Measurements from ENCODE around the gene PLA2R1. TPM values are rescaled to one million over a fixed set of nuclear protein-coding genes. Genes with fewer than 3 reads are reported as not detected.
A peak's percentile ranks its signal among the peaks of the same experiment; 100 is the strongest.

Gene PLA2R1
- total and polyA plus RNA-seq, 4 donors, result 4.8 to 56.4 (median 22.5) TPM

DNA sequence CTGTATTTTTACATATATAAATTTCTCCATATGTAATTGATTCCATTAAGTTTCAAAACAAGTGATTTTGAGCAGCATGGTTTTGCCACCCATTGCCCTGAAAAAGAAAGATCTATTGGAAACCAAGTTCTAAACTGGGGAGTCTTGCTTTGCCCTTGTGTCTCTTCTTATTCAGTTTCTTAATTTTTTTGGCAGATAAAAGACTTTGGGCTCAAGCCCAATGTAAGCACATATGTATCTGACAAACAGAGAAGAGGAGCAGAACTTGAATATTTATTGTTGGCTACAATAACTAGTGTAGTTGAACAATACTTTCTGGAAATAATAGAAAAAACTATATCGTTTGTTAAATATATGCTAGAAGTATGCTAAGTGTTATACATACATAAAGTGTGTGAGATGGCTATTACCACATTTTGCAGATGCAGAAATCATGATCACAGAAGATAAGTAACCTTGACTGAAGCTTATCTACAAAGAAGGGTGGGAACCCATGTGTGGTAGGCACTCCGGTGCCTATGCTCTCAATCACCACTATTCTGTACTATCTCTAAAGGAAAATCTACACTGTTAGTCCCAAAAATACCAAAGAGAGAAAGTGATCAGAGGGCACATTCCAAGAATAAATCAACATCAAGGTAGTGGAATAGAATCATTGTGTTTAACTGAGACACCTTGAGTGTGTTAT, 109.1 kb downstream of the PLA2R1 start:
- Histone ChIP-seq H3K9me3 (ENCODE audit: control insufficient read depth, insufficient read depth, low read length) (no peaks in the 10 kb centered on the region), H3K27me3 (ENCODE audit: control insufficient read depth, insufficient read depth, low read length) (no peaks in the 10 kb centered on the region), H3K36me3 (ENCODE audit: control insufficient read depth, insufficient read depth, low read length) (no peaks in the 10 kb centered on the region), H3K4me1 (ENCODE audit: control insufficient read depth, insufficient read depth, low read length) (no peaks in the 10 kb centered on the region), H3K27ac (ENCODE audit: low read depth, low read length) (no peak overlapping the region), H3K4me3 (ENCODE audit: low read depth, low read length) (no peak overlapping the region)
- no CpG with 5 or more reads among the region's 2 CpGs for WGBS (ENCODE audit: insufficient coverage)
- DNase-seq (ENCODE audit: low read depth in 4 of 6, low spot score in 6 of 6), result peak in 1 of 6 donors; percentile 64

- Histone ChIP-seq H3K4me1 (ENCODE audit: control insufficient read depth, insufficient read depth, low read length) (no peaks in the 10 kb centered on the region), H3K4me3 (ENCODE audit: low read depth, low read length) (no peak overlapping the region), H3K36me3 (ENCODE audit: control insufficient read depth, insufficient read depth, low read length) (no peaks in the 10 kb centered on the region), H3K9me3 (ENCODE audit: control insufficient read depth, insufficient read depth, low read length) (no peaks in the 10 kb centered on the region), H3K27me3 (ENCODE audit: control insufficient read depth, insufficient read depth, low read length) (no peaks in the 10 kb centered on the region), H3K27ac (ENCODE audit: low read depth, low read length) (peak overlapping the region; percentile 47)
- peak in 2 of 6 donors; percentile 40 to 53 for DNase-seq (ENCODE audit: low read depth in 4 of 6, low spot score in 6 of 6)
- WGBS (ENCODE audit: insufficient coverage), result no CpG with 5 or more reads among the region's 1 CpG
Measured at GRCh38 chr2:159946326-159946999, 116.0 kb downstream of the PLA2R1 start.

DNA sequence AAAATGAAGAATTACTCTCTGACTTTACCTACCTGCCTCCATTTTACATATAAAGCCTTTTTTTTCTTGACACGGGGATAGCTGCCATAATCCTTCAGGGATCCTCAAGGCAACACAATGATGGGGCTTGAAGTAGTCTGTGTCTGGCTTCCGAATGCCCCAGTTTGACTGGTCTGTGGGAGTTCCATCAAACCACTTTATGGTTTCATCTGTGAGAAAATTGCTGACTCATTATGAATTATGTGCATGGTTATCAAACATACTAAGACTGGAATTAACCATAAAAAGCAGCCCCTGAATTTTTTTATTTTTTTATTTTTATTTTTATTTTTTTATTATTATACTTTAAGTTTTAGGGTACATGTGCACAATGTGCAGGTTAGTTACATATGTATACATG, 117.5 kb downstream of the PLA2R1 start:
- Histone ChIP-seq H3K36me3 (ENCODE audit: control insufficient read depth, insufficient read depth, low read length) (no peaks in the 10 kb centered on the region), H3K27me3 (ENCODE audit: control insufficient read depth, insufficient read depth, low read length) (no peaks in the 10 kb centered on the region), H3K9me3 (ENCODE audit: control insufficient read depth, insufficient read depth, low read length) (no peaks in the 10 kb centered on the region), H3K27ac (ENCODE audit: low read depth, low read length) (no peak overlapping the region), H3K4me1 (ENCODE audit: control insufficient read depth, insufficient read depth, low read length) (no peaks in the 10 kb centered on the region), H3K4me3 (ENCODE audit: low read depth, low read length) (no peak overlapping the region)
- no peak for DNase-seq (ENCODE audit: low read depth in 4 of 6, low spot score in 6 of 6)
- WGBS (ENCODE audit: insufficient coverage), result no CpG with 5 or more reads among the region's 2 CpGs

DNA sequence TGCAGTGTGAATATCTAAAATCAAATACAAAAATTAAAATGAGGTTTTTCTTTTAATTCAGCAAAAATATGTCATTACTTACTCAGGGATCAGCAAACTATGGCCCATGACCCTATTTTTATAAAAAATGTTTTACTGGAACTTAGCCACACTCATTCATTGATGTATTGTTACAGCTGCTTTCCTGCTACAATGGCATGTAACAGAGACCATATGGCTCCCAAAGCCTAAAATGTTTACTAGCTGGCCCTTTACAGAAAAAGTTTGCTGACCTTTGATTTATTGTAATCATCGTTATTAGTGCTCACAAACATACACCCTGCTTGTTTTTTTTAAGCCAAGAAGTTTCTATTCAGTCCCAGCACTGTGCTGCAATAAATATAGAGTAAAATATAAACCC, 120.3 kb downstream of the PLA2R1 start:
- WGBS (ENCODE audit: insufficient coverage), result no CpG with 5 or more reads among the region's 1 CpG

DNA sequence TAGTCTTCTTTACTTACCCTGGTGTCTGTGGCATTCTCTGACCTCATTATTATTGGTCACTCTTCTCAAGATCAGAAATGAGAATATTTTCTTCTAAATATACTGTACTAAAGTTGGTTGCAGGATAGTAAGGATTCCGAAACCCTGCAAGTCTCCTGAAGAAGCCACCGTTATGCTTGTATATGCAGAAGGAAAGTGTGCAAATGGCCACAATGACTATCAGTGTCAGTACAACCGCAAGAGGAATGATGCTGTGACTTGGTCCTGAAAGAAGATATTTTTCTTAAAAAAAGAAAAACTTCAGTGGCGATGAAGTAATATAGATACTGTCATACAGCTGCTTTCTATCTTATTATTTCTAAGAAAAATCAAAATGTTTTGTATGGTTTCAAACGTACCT, 120.7 kb downstream of the PLA2R1 start:
- Histone ChIP-seq H3K27me3 (ENCODE audit: control insufficient read depth, insufficient read depth, low read length) (no peaks in the 10 kb centered on the region), H3K27ac (ENCODE audit: low read depth, low read length) (no peak overlapping the region), H3K4me1 (ENCODE audit: control insufficient read depth, insufficient read depth, low read length) (no peaks in the 10 kb centered on the region), H3K4me3 (ENCODE audit: low read depth, low read length) (no peak overlapping the region), H3K36me3 (ENCODE audit: control insufficient read depth, insufficient read depth, low read length) (no peaks in the 10 kb centered on the region), H3K9me3 (ENCODE audit: control insufficient read depth, insufficient read depth, low read length) (no peaks in the 10 kb centered on the region)
- WGBS (ENCODE audit: insufficient coverage), result no CpG with 5 or more reads among the region's 5 CpGs
- no peak for DNase-seq (ENCODE audit: low read depth in 4 of 6, low spot score in 6 of 6)

More for the DNA sequence above, 120.3 kb downstream of the PLA2R1 start:
- Histone ChIP-seq H3K4me3 (ENCODE audit: low read depth, low read length) (no peak overlapping the region), H3K9me3 (ENCODE audit: control insufficient read depth, insufficient read depth, low read length) (no peaks in the 10 kb centered on the region), H3K27me3 (ENCODE audit: control insufficient read depth, insufficient read depth, low read length) (no peaks in the 10 kb centered on the region), H3K27ac (ENCODE audit: low read depth, low read length) (no peak overlapping the region), H3K36me3 (ENCODE audit: control insufficient read depth, insufficient read depth, low read length) (no peaks in the 10 kb centered on the region), H3K4me1 (ENCODE audit: control insufficient read depth, insufficient read depth, low read length) (no peaks in the 10 kb centered on the region)
- peak in 1 of 6 donors; percentile 22 for DNase-seq (ENCODE audit: low read depth in 4 of 6, low spot score in 6 of 6)

GRCh38 chr2:159939946-159940345, 122.5 kb downstream of the PLA2R1 start:
- H3K27me3 ChIP-seq (ENCODE audit: control insufficient read depth, insufficient read depth, low read length), result no peaks in the 10 kb centered on the region
- H3K4me1 ChIP-seq (ENCODE audit: control insufficient read depth, insufficient read depth, low read length), result no peaks in the 10 kb centered on the region
- no peak overlapping the region for H3K27ac ChIP-seq (ENCODE audit: low read depth, low read length)
- DNase-seq (ENCODE audit: low read depth in 4 of 6, low spot score in 6 of 6), result peak in 1 of 6 donors; percentile 23
- H3K36me3 ChIP-seq (ENCODE audit: control insufficient read depth, insufficient read depth, low read length), result no peaks in the 10 kb centered on the region
- no peak overlapping the region for H3K4me3 ChIP-seq (ENCODE audit: low read depth, low read length)
- no peaks in the 10 kb centered on the region for H3K9me3 ChIP-seq (ENCODE audit: control insufficient read depth, insufficient read depth, low read length)

DNA sequence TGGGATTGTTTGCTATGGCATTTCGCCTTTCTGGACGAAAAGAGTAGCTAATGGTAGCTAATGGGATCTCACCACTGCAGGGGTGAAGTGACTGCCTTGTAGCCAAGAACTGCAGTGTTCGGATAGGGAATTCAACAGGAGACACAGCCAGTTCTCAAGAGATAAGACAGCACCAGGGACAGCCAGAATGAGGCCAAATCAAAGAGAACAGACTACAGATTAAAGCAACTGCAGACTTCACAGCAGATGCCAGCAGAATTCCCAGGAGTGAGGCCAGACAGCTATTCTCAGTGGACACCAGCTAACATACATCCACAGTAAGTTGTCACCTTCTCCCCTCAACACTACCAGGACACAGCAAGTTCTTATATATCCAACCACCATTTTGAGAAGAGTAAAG, 124.0 kb downstream of the PLA2R1 start:
- no peaks in the 10 kb centered on the region for H3K36me3 ChIP-seq (ENCODE audit: control insufficient read depth, insufficient read depth, low read length)
- H3K27me3 ChIP-seq (ENCODE audit: control insufficient read depth, insufficient read depth, low read length), result no peaks in the 10 kb centered on the region
- DNase-seq (ENCODE audit: low read depth in 4 of 6, low spot score in 6 of 6), result no peak
- H3K9me3 ChIP-seq (ENCODE audit: control insufficient read depth, insufficient read depth, low read length), result no peaks in the 10 kb centered on the region
- H3K4me1 ChIP-seq (ENCODE audit: control insufficient read depth, insufficient read depth, low read length), result no peaks in the 10 kb centered on the region
- 84% methylated on average over 3 of the region's 3 CpGs for WGBS (ENCODE audit: insufficient coverage)
- H3K4me3 ChIP-seq (ENCODE audit: low read depth, low read length), result no peak overlapping the region
- H3K27ac ChIP-seq (ENCODE audit: low read depth, low read length), result no peak overlapping the region

DNA sequence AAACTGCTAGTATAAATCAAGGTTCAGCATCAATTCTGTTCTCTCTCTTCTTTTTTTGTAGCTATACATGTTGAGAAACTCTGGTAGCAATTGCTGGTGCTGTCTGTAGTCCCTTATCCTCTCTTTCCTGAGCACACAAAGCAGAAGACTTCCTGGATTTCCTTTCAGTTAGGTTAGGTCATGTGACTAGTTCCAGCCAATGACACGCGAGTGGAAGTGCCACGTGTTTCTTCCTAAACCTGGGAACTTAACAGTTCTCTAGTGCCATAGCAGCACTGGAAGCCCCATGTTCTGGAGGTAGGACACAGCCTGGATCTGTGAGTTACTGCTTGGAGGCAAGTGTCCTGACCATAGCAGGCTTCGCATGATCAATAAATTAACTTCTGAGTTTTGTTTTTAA, 125.9 kb downstream of the PLA2R1 start:
- Histone ChIP-seq H3K36me3 (ENCODE audit: control insufficient read depth, insufficient read depth, low read length) (no peaks in the 10 kb centered on the region), H3K27me3 (ENCODE audit: control insufficient read depth, insufficient read depth, low read length) (no peaks in the 10 kb centered on the region), H3K9me3 (ENCODE audit: control insufficient read depth, insufficient read depth, low read length) (no peaks in the 10 kb centered on the region), H3K27ac (ENCODE audit: low read depth, low read length) (no peak overlapping the region), H3K4me1 (ENCODE audit: control insufficient read depth, insufficient read depth, low read length) (no peaks in the 10 kb centered on the region), H3K4me3 (ENCODE audit: low read depth, low read length) (no peak overlapping the region)
- DNase-seq (ENCODE audit: low read depth in 4 of 6, low spot score in 6 of 6), result no peak
- WGBS (ENCODE audit: insufficient coverage), result 79% methylated on average over 3 of the region's 4 CpGs

- DNase-seq (ENCODE audit: low read depth in 4 of 6, low spot score in 6 of 6), result peak in 2 of 6 donors; percentile 26 to 49
- Histone ChIP-seq H3K4me3 (ENCODE audit: low read depth, low read length) (no peak overlapping the region), H3K27ac (ENCODE audit: low read depth, low read length) (no peak overlapping the region), H3K4me1 (ENCODE audit: control insufficient read depth, insufficient read depth, low read length) (no peaks in the 10 kb centered on the region), H3K9me3 (ENCODE audit: control insufficient read depth, insufficient read depth, low read length) (no peaks in the 10 kb centered on the region), H3K27me3 (ENCODE audit: control insufficient read depth, insufficient read depth, low read length) (no peaks in the 10 kb centered on the region), H3K36me3 (ENCODE audit: control insufficient read depth, insufficient read depth, low read length) (no peaks in the 10 kb centered on the region)
- 33% methylated on average over 1 of the region's 2 CpGs for WGBS (ENCODE audit: insufficient coverage)
Measured at GRCh38 chr2:159933727-159934049, 128.7 kb downstream of the PLA2R1 start.

DNA sequence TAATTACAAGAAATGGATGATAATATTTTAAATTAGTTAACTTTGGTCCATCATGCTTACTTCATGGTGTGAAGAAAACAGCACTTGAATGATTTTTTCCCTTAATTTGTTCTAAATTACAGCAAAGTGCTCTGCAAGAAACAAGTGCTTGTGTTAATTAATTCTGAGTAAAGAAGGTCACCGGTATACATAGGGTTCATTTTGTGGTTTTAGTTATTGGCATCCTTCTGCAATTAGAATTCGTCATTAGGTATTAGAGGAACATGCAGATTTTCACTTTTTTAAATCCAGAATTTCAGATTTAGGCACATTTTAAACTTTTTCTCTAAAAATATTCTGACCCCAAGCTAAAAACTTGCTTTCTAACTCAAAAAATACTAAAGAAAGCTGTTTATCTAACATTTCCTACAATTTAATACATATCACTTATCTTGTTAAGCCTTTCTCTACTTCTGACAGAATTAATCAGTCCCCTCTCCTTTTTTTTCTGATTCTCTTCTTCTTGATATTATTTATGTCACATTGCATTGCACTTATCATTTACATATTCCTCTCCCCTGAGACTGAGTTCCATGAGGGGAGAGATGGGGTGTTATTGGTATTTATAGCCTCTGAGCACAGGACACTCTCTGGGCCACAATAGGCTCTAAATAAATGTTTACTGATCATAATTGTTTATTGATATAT, 129.2 kb downstream of the PLA2R1 start:
- Histone ChIP-seq H3K4me1 (ENCODE audit: control insufficient read depth, insufficient read depth, low read length) (no peaks in the 10 kb centered on the region), H3K4me3 (ENCODE audit: low read depth, low read length) (no peak overlapping the region), H3K9me3 (ENCODE audit: control insufficient read depth, insufficient read depth, low read length) (no peaks in the 10 kb centered on the region), H3K36me3 (ENCODE audit: control insufficient read depth, insufficient read depth, low read length) (no peaks in the 10 kb centered on the region), H3K27me3 (ENCODE audit: control insufficient read depth, insufficient read depth, low read length) (no peaks in the 10 kb centered on the region), H3K27ac (ENCODE audit: low read depth, low read length) (no peak overlapping the region)
- no CpG with 5 or more reads among the region's 2 CpGs for WGBS (ENCODE audit: insufficient coverage)
- DNase-seq (ENCODE audit: low read depth in 4 of 6, low spot score in 6 of 6), result no peak

Data from spinal cord (tissue), 10 donors.